Measurements from ENCODE around the gene CITED2.
A peak's percentile ranks its signal among the peaks of the same experiment; 100 is the strongest.

The CITED2 gene

DNA sequence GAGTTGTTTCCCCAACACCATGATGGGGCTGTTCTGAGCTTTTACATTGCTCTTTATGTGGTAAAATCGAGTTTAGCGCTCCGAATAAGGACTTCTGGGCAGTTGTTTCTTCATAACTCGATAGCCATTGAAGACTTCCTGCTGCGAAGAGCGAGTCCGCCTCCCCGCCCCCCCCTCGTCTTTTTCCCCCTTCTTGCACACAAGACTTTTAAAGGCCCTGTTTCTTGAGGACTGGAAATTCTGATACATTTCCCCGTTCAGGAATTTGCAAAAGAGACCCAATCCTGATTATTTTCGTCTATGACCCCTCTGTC, 1.5 kb upstream of the CITED2 start:
- ATAC-seq (replicated peaks) (no peak), DNase-seq (no peak)
- no peaks in the 10 kb centered on the region for H3K27me3 Mint-ChIP-seq
- H3K4me1 Mint-ChIP-seq (ENCODE audit: low read depth in 2 of 2), result peaks cover 31 to 34% of the 10 kb centered on the region in 2 donors
- H3K4me3 Mint-ChIP-seq, result peak overlapping the region; percentile 99 to 100
- peak overlapping the region; percentile 92 to 100 for H3K27ac Mint-ChIP-seq
- no peaks in the 10 kb centered on the region for H3K9me3 Mint-ChIP-seq
- H3K36me3 Mint-ChIP-seq (ENCODE audit: insufficient read depth), result peaks cover 49% of the 10 kb centered on the region

DNA sequence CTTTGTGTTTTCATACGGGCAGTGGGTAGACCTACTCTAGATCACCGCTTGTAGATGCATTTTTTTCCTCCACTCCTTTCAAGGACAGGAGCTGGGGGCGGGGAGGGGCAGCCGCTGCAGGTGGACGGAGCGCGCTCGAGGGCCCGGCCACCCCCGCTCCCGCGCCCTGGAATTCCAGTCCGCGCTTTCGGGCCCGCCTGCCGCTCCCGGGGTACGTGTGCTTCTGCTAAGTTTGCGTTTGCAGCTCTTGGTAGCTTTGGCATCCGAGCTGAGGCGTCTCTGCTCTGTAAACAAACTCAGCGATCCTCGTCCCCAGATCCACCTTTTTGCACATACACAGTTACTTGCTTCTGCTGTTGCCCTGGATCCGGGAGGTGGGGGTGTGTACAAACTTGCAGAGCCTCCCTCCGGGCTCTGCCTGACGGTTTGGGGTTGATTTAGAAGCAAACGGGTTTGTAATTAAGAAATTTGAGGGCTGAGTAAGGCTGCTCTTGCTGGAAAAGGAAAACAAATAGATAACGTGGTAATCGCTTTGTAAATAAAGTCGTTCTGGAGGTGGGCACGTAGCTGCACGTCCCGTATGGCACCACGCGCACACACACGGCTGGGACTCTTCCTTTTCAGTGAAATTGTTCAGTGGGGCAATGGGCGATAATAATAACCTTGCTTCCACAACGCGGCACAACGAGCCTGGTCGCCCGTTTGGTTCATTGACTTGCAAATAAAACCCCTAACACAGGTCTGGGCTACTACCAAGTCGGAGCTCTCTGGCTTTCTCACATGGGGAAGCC, 973 bp upstream of the CITED2 start:
- peaks cover 55% of the 10 kb centered on the region for H3K36me3 Mint-ChIP-seq (ENCODE audit: insufficient read depth)
- peak; percentile 79 to 81 (median 80) for DNase-seq
- H3K4me3 Mint-ChIP-seq, result peak overlapping the region; percentile 99 to 100
- peak overlapping the region; percentile 92 to 100 for H3K27ac Mint-ChIP-seq
- H3K4me1 Mint-ChIP-seq (ENCODE audit: low read depth in 2 of 2), result peaks cover 33 to 39% of the 10 kb centered on the region in 2 donors
- peak; percentile 63 for ATAC-seq (replicated peaks)
- no peaks in the 10 kb centered on the region for H3K27me3 Mint-ChIP-seq
- no peaks in the 10 kb centered on the region for H3K9me3 Mint-ChIP-seq

DNA sequence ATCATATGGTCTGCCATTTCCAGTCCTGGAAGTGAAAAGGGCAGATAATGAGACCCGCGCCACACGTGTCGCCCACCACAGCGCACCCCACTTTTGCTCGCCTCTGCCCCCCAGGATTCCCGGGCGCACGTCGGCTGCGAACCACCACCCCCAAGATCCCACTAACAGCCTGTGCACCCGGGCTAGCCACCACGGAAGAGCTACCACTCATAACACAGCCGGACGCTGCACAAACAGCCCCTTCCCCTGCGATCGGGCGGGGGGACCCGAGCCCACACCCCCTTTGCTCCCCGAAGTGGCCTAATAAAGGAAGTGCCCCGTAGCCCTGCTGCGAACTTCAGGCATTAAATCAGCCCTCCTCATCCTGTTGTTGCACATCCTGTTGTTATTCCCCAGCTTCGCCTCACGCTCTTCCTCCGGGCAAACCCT, 506 bp downstream of the CITED2 start:
- peaks cover 58% of the 10 kb centered on the region for H3K36me3 Mint-ChIP-seq (ENCODE audit: insufficient read depth)
- H3K27ac Mint-ChIP-seq, result peak overlapping the region; percentile 92 to 100
- no peaks in the 10 kb centered on the region for H3K9me3 Mint-ChIP-seq
- DNase-seq (no peak), ATAC-seq (replicated peaks) (no peak)
- H3K27me3 Mint-ChIP-seq, result no peaks in the 10 kb centered on the region
- peaks cover 40 to 49% of the 10 kb centered on the region in 2 donors for H3K4me1 Mint-ChIP-seq (ENCODE audit: low read depth in 2 of 2)
- peak overlapping the region; percentile 99 to 100 for H3K4me3 Mint-ChIP-seq

DNA sequence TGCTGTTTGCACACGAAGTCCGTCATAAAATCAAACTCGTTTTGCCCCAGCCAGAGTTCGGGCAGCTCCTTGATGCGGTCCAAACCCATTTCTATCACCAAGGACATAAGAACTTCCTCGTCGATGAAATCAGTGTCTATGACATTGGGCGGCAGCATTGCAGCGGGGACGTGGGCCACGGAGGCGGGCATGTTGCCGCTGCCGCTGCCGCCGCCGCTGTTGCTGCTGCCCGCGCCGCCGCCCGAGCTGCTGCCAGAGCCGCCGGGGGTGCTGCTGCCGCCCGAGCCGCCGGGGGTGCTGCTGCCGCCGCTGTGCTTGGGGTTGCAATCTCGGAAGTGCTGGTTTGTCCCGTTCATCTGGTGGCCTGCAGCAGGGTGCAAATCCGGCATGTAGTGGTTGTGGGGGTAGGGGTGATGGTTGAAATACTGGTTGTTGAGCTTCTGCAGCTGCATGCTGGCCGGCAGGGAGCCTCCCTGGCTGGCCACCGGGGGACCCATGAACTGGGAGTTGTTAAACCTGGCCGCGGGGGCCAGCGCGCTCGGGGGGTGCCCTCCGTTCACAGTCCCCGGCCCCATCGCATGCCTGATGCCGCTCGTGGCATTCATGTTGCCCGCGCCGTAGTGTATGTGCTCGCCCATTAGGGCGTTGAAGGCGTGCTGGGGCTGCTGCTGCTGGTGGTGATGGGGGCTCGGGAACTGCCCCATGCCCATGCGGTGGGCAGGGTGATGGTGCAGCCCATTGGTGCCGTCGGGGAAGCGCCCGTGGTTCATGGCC, 1.1 kb downstream of the CITED2 start:
- peak; percentile 27 for ATAC-seq (replicated peaks)
- H3K36me3 Mint-ChIP-seq (ENCODE audit: insufficient read depth), result peaks cover 58% of the 10 kb centered on the region
- no peaks in the 10 kb centered on the region for H3K27me3 Mint-ChIP-seq
- peak overlapping the region; percentile 92 to 100 for H3K27ac Mint-ChIP-seq
- no peaks in the 10 kb centered on the region for H3K9me3 Mint-ChIP-seq
- DNase-seq, result peak; percentile 71 to 78 (median 77)
- H3K4me3 Mint-ChIP-seq, result peak overlapping the region; percentile 99 to 100
- peaks cover 40 to 49% of the 10 kb centered on the region in 2 donors for H3K4me1 Mint-ChIP-seq (ENCODE audit: low read depth in 2 of 2)

DNA sequence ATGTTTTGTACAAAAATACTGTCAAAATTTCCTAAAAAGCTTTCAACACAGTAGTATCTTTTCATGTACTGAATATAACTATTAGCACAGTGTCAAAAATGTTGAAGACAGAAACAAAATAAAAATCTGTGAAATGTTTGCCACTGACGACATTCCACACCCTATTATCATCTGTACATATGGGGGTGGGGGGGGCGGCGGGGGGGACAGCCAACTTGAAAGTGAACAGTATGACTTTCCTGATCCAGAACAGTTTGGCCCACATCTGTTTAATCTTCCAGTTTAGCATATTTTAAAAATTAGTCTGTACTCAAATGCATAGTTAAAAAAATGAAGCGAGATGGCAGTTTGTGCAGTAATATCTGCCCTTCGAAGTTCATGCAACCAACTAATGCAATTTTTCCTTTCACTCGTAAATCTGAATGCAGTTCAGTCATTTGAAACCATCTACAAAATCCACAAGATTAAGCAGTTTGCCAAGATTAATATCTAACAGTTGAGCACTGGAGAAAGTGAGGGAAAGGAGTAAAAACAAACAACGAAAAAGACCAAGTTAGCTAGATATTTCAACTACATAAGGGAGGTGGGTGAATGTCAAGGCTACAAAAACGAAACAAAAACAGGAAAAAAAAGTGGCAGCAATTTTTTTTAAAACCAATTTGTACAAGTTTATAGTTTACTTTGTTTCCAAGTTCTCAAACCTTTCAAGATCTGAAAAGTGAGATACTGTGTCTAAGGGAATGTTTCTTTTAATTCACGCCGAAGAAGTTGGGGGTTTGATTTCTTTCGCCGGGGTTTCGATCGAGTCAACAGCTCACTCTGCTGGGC, 1.9 kb downstream of the CITED2 start:
- DNase-seq (no peak), ATAC-seq (replicated peaks) (no peak)
- H3K36me3 Mint-ChIP-seq (ENCODE audit: insufficient read depth), result peaks cover 58% of the 10 kb centered on the region
- no peaks in the 10 kb centered on the region for H3K27me3 Mint-ChIP-seq
- H3K27ac Mint-ChIP-seq, result peak overlapping the region; percentile 92 to 100
- no peaks in the 10 kb centered on the region for H3K9me3 Mint-ChIP-seq
- peaks cover 40 to 53% of the 10 kb centered on the region in 2 donors for H3K4me1 Mint-ChIP-seq (ENCODE audit: low read depth in 2 of 2)
- H3K4me3 Mint-ChIP-seq, result peak overlapping the region; percentile 99 to 100

DNA sequence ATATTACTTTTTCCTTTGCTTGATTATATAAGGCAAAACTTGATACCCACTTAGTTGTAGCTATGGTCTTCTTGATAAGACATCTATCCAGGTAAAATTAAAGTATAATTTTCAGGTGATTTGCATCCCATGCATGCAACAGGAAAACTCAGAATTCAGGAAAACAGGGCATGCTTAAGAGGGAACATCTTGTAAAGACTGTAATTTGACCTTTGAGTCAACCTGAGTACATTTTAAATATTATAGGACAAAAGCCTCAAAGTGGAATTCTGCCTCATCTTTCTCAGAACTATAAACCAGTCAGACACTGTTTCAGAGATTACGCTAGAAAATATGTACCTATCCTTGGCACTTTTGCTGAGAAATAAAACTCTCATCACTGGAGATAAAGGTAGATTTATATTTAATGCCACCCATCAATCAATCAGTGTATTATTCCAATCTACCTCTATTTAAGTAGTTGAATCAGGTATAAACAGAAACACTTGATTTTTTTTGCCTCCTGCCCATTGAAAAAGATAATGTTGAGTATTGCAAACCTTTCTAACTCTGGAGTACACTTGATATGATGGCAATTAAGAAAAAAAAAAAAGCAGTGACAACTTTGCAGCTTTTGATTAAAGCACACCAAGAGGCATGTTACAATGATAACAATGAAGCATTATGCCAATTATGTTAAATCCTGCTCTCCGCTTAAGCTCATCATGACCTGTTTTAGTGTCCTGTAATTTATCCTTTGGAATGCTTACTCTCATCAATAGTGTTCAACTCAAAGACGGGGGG, 2.8 kb downstream of the CITED2 start:
- peaks cover 58% of the 10 kb centered on the region for H3K36me3 Mint-ChIP-seq (ENCODE audit: insufficient read depth)
- no peak for ATAC-seq (replicated peaks)
- peak overlapping the region; percentile 99 to 100 for H3K4me3 Mint-ChIP-seq
- no peaks in the 10 kb centered on the region for H3K9me3 Mint-ChIP-seq
- DNase-seq, result no peak
- H3K4me1 Mint-ChIP-seq (ENCODE audit: low read depth in 2 of 2), result peaks cover 38 to 53% of the 10 kb centered on the region in 2 donors
- peak overlapping the region; percentile 92 to 100 for H3K27ac Mint-ChIP-seq
- no peaks in the 10 kb centered on the region for H3K27me3 Mint-ChIP-seq

DNA sequence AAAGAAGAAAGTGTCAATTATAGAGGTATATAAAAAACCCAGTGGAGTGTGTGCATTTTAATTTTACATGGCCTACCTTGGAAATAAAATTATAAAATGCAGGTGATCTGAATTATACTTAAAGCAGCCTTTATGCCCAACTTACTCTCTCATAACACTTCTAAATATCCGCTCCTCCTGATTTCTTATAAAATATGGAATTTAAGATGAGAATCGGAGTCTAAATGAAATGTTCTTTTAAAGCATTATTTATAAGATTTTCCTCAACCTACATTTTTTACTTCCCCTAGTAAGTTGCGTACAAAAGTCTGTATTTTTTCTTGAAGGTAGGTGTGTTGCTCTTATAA, 3.5 kb downstream of the CITED2 start:
- no peak for DNase-seq
- Mint-ChIP-seq H3K27ac (peak overlapping the region; percentile 92 to 100), H3K27me3 (no peaks in the 10 kb centered on the region), H3K36me3 (ENCODE audit: insufficient read depth) (peaks cover 58% of the 10 kb centered on the region), H3K9me3 (no peaks in the 10 kb centered on the region), H3K4me3 (peak overlapping the region; percentile 99 to 100), H3K4me1 (ENCODE audit: low read depth in 2 of 2) (peaks cover 32 to 48% of the 10 kb centered on the region in 2 donors)
- ATAC-seq (replicated peaks), result no peak

DNA sequence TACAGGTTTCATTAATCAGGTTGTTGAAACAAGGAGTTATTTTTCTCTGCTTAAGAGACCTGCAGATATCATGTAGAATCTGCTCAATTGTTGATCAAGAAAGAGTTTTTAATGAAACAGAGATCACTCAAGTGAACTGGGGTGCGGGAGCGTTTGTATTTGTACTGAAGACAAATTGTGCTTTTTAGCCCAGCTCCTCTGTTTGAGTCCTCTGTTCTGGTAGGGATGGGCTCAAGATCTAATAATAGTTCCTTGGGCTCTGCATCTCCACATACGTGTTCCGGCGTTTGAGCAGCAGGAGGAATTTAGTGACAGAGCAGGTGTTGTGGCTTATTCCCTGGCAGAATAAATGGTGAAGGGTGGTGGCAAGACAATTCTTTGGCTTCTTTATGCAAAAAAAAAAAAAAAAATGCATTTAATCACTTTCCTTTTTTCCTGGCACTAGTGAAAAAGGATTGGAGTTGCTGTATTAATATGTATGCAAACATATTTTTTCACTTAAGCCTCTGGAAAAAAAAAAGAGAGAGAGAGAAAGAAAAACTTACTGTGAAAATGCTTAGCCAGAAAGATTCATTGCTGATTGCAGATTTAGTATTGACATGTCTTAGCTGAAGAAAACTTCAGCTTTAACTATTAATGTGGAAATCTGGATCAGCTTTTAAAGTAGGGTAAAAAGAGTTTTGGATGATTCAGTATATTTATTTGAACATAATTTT, 4.0 kb downstream of the CITED2 start:
- H3K27ac Mint-ChIP-seq, result peak overlapping the region; percentile 92 to 100
- peaks cover 54% of the 10 kb centered on the region for H3K36me3 Mint-ChIP-seq (ENCODE audit: insufficient read depth)
- H3K4me1 Mint-ChIP-seq (ENCODE audit: low read depth in 2 of 2), result peaks cover 29 to 43% of the 10 kb centered on the region in 2 donors
- H3K4me3 Mint-ChIP-seq, result peak overlapping the region; percentile 99 to 100
- H3K9me3 Mint-ChIP-seq, result no peaks in the 10 kb centered on the region
- DNase-seq (no peak), ATAC-seq (replicated peaks) (no peak)
- no peaks in the 10 kb centered on the region for H3K27me3 Mint-ChIP-seq

DNA sequence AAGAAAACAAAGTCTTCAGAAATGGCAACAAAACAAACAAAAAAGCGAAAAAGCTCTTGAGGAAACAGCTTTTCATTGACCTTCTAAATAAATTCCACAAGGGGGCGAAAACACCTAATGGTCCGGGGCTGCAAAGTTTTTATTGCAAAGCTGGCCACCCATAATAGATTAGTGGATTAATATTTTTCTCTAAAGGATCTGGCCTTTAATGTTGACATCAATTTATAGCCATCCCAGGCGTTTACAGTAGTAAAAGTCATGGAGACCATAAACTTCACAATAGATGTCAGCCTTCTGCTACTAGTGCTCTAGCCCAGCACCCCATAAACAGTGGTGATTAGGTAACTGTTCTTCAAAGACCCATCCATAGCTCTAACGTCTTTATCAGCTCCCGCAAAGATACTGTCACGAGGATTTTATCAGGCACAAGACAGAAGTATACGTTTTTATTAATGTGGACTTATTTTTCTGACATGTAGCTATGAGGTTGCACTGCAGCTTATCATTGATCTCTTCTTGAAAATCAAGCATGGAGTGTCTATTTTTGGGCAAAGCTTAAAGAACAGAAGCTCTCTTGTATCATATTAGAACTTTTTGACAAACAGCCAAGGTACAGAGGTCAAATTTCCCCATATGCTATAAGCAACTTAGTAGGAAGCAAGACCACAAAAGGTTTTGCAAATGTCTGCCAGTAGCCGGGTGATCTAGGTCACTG, 4.7 kb downstream of the CITED2 start:
- no peak for DNase-seq
- ATAC-seq (replicated peaks), result no peak
- peaks cover 25 to 41% of the 10 kb centered on the region in 2 donors for H3K4me1 Mint-ChIP-seq (ENCODE audit: low read depth in 2 of 2)

DNA sequence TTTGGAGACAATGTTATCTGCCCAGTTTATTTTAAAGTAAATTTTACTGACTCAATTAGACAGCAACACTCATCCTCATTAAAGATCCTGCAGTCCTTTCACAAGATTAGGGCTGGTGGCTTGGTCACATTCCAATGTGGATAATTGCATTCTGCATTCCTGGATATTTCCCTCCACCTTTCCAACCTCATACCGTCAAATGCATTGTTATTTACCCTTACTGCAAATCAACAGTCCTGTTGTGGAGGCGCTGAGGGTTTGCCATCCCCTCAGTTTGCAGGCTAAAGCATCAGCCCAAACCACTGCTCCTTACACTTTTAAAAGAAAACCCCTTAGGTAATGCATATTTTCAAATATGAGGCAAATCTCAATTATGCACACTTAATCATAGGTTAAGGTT, 5.4 kb downstream of the CITED2 start:
- Mint-ChIP-seq H3K36me3 (ENCODE audit: insufficient read depth) (peaks cover 40% of the 10 kb centered on the region), H3K4me3 (no peak overlapping the region), H3K4me1 (ENCODE audit: low read depth in 2 of 2) (peaks cover 25 to 42% of the 10 kb centered on the region in 2 donors), H3K27ac (no peak overlapping the region), H3K27me3 (no peaks in the 10 kb centered on the region), H3K9me3 (no peaks in the 10 kb centered on the region)
- ATAC-seq (replicated peaks), result no peak
- DNase-seq, result no peak

More for the DNA sequence above, 4.7 kb downstream of the CITED2 start:
- H3K4me3 Mint-ChIP-seq, result peak overlapping the region; percentile 99 to 100
- peak overlapping the region; percentile 92 to 100 for H3K27ac Mint-ChIP-seq
- H3K27me3 Mint-ChIP-seq, result no peaks in the 10 kb centered on the region
- no peaks in the 10 kb centered on the region for H3K9me3 Mint-ChIP-seq
- peaks cover 47% of the 10 kb centered on the region for H3K36me3 Mint-ChIP-seq (ENCODE audit: insufficient read depth)

DNA sequence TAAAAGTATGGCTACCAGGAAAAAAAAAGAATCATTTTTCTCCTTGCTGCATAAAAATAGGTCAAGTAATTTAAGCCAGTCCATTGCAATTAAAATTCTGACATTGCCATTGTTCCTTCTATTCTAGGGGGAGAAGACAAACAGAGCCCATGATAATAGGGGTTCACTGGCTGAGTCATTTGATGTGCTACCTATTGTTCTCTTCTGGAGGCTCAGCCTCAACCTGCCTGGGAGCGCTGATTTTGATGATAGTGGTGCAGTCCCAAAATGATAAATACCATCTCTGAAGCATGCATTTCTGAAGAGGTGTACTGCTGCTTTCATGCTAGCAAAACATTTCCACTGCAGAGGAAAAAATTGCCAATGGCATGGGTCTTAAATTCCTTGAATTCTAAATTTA, 5.8 kb downstream of the CITED2 start:
- Mint-ChIP-seq H3K27me3 (no peaks in the 10 kb centered on the region), H3K4me3 (no peak overlapping the region), H3K4me1 (ENCODE audit: low read depth in 2 of 2) (peaks cover 24 to 41% of the 10 kb centered on the region in 2 donors), H3K36me3 (ENCODE audit: insufficient read depth) (peaks cover 36% of the 10 kb centered on the region), H3K27ac (no peak overlapping the region), H3K9me3 (no peaks in the 10 kb centered on the region)
- DNase-seq (no peak), ATAC-seq (replicated peaks) (no peak)

All from effector memory CD8-positive, alpha-beta T cell (primary cell).